Epithelial cell of esophagus (primary cell): Measurements from ENCODE around the gene CFAP119.

ENCODE experiments used
- DNase-seq: peaks from one replicate; pipeline ENCODE4 v3.0.0; 2010; ENCODE audit warnings: low read depth
- H3K4me3 ChIP-seq: 2 replicates; pipeline ENCODE4 v1.5.1; 2011; ENCODE audit warnings: mild to moderate bottlenecking, low read length, control low read depth
- TF ChIP-seq, protein P1 (sequence below): IDR thresholded peaks from 2 replicates; pipeline ENCODE4 v1.5.1; 2011; ENCODE audit warnings: low read depth, mild to moderate bottlenecking, low read length, control low read depth, inconsistent platforms; ENCODE audit not compliant: insufficient read depth; ENCODE audit errors: missing control alignments

CFAP119 gene

DNA sequence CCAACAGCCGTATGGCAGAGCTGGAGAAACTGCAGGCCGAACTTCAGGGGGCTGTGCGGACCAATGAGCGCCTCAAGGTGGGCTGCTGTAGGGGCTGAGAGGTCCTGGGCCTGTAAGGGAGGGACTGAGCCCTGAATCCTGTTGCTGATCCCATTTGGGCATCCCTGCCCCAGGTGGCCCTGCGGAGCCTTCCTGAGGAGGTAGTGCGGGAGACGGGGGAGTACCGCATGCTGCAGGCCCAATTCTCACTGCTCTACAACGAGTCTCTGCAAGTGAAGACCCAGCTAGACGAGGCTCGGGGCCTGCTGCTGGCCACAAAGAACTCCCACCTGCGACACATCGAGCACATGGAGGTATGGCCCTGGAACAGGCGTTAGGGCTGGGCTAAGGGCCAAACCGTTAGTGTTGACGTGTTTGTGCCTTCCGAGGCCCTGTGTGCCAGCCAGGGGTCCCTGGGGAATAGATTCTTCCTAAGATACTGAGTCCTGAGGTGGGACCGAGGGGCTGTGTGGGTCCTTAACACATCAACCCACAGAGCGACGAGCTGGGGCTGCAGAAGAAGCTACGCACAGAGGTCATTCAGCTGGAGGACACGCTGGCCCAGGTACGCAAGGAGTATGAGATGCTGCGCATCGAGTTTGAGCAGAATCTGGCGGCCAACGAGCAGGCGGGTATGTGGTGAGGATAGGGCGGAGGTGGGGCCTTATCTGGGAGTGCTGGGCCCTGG is 4.5 kb upstream of the CFAP119 start:
- TF ChIP-seq, protein P1, sequence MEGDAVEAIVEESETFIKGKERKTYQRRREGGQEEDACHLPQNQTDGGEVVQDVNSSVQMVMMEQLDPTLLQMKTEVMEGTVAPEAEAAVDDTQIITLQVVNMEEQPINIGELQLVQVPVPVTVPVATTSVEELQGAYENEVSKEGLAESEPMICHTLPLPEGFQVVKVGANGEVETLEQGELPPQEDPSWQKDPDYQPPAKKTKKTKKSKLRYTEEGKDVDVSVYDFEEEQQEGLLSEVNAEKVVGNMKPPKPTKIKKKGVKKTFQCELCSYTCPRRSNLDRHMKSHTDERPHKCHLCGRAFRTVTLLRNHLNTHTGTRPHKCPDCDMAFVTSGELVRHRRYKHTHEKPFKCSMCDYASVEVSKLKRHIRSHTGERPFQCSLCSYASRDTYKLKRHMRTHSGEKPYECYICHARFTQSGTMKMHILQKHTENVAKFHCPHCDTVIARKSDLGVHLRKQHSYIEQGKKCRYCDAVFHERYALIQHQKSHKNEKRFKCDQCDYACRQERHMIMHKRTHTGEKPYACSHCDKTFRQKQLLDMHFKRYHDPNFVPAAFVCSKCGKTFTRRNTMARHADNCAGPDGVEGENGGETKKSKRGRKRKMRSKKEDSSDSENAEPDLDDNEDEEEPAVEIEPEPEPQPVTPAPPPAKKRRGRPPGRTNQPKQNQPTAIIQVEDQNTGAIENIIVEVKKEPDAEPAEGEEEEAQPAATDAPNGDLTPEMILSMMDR: no peak
- H3K4me3 ChIP-seq: no peak overlapping the region
- no peak for DNase-seq

DNA sequence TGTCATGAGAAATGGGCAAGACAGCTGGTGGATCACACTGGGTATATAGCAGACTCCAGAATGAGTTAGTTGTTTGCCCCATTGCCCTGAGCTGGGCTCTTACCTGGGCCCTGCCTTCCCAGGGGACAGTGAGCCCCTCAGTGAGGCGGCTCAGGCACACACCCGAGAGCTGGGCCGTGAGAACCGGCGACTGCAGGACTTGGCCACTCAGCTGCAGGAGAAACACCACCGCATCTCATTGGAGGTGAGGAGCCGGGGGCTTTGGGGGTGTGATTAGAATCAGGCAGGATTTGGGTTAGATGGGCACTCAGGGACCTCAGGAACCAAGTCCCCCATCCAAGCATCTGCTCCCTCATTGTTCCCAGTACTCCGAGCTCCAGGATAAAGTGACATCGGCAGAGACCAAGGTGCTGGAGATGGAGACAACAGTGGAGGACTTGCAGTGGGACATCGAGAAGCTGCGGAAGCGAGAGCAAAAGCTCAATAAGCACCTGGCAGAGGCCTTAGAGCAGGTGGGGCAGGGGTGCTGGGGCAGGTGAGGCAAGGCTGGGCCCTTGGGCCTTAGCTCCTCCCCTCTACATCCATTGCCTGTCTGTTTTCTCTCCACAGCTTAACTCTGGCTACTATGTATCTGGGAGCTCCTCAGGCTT is 3.1 kb upstream of the CFAP119 start:
- H3K4me3 ChIP-seq: no peak overlapping the region
- TF ChIP-seq, protein P1: no peak
- DNase-seq: no peak

DNA sequence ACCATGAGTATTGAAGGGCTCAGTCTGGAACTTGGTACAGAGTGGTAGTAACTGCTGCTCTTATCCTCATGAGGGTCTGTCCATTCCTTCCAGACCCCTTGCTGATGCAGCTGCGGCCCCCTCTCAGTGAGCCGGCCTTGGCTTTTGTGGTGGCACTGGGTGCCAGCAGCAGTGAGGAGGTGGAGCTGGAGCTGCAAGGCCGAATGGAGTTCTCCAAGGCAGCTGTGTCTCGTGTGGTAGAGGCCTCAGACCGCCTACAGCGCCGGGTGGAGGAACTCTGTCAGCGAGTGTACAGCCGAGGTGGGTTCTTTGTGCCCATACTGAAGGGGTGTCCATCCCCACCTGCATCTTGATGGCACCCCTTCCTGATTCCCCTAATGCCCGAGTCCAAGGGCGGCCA is 2.2 kb upstream of the CFAP119 start:
- DNase-seq: no peak
- TF ChIP-seq, protein P1: no peak
- H3K4me3 ChIP-seq: no peak overlapping the region

DNA sequence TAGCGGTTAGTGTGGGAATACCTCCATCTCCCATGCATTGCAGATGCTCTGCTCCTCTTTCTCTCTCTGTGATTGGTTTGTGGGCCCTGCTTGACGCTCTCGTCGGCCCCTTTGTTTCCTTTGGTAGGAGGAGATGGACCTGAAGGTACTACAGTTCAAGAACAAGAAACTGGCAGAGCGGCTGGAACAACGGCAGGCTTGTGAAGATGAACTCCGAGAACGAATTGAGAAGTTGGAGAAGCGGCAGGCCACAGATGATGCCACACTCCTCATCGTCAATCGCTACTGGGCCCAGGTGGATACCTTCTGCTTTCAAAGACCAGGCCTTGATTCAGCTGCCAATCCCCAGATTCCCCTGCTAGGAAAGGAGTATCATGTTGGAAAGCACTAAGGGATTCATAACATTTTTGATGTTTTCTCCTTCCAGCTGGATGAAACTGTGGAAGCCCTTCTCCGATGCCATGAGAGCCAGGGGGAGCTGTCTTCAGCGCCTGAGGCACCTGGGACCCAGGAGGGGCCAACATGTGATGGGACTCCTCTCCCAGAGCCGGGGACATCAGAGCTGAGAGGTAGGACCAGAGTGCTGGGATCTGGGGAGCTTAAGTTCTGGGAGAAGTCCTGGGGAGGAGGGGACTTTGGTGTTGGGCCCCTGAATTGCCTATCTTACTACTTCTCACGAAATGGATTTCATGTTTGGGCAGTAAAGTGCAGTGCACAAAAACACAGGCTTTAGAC is 1.3 kb upstream of the CFAP119 start:
- DNase-seq: no peak
- H3K4me3 ChIP-seq: peak overlapping the region; percentile 94
- TF ChIP-seq, protein P1: no peak

DNA sequence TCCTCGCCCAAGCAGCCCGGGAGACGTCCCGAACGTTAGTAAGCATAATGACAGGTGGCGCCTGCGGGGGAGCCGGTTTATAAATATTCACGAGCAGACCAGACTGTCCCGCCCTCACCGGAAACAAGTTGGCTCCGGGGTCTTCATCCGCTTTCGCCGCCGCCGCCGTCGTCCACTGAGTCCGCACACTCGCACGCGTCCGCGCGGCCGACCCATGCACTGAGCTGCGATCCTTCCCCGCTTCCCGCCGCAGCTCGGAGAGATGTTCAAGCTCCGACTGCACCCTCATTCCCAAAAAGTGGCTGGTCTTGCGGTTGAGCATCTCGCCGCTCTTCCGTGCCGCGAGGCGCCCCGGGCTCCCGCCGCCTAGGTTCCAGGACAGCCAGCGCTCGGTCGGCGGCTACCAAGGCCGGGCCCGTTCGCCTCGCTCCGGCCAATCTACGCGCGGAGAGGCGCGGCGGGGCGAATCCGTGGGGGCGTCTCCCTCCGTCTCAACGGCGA is 385 bp downstream of the CFAP119 start:
- TF ChIP-seq, protein P1: no peak
- peak overlapping the region; percentile 94 for H3K4me3 ChIP-seq
- peak; percentile 64 for DNase-seq

DNA sequence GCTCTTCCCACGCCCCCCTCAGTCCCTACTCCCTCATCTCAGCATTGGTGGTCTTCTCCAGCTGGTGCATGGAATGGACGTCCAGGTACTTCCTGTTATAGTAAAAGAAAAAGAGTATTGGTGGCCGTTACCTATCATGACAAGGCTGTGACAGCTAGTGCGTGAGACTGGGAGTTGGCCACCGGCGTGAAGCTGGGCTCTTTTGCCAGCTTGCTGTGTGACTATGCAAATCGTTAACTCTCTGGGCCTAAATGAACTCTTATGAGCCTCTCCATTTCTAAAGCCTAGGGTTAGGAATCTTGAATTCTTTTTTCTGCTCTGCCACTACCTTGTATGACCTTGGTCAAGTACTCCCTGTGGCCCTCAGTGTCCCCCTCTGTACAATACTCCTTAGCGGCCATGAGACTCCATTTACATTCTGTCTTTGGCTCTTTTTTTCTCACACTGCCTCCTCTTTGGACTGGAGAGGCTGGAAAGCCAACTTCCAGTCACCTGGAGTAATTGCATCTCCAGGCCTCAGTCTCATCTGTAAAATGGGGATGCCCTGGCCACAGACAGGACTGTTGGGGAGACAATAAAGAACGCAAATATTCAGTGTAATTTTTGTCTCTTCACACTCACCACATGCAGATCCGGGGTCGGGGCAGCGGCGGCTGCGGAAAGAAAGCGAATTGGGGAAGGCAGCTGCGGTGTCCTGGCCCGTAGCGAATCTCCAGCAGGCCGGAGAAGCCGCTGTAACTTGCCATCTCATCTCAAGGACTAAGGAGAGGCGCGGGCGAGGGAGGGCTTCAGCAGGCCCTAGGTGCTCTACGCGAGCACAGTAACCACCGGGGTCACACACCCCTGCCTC is 1.1 kb downstream of the CFAP119 start:
- DNase-seq: no peak
- H3K4me3 ChIP-seq: peak overlapping the region; percentile 94
- TF ChIP-seq, protein P1: no peak
